NCI-H2171 (cell line): Measurements from ENCODE around the gene PDIK1L.

Experiments used
- DNase-seq: peaks from one replicate; lab custom pipeline; 2025; lab: John Stamatoyannopoulos, UW

The PDIK1L gene

GRCh38 chr1:26155370-26156284 is 44.0 kb downstream of the PDIK1L start:
- DNase-seq = no peak

DNA sequence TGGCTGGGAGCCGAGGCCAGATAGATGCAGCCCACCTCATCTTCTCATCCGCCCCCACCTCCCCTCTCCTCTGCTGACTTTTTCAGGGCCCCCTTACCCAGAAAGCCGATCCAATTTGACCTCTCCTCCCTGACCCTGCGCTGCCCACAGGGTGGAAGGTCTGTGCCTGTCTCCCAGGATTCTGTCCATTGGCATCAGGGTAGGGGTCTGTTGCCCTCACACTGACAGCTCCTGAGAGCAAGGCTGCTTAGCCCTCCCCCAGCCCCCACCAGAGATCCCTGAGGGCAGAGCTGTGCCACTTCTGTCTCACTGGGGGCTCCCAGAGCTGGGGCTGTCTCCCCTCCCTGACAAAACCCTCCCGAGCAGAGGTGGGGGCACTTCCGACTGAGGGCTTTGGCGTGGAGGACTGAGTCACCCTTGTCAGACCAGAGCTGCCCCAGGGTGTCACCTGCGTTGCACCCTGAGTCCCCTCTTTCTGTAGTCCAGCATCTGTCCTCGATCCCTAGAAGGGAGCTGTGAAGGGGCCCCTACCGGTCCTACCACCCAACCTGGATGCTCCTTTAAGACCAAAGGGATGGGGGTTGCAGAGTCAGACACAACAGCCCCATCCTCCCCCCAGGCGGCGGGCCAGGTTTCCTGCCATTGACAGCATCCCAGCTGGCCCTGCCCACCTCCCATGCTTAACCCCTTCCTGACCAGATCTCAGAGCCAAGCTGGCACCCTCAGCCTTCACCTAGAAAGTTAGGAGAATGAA is 44.8 kb downstream of the PDIK1L start:
- peak; percentile 9 for DNase-seq

DNA sequence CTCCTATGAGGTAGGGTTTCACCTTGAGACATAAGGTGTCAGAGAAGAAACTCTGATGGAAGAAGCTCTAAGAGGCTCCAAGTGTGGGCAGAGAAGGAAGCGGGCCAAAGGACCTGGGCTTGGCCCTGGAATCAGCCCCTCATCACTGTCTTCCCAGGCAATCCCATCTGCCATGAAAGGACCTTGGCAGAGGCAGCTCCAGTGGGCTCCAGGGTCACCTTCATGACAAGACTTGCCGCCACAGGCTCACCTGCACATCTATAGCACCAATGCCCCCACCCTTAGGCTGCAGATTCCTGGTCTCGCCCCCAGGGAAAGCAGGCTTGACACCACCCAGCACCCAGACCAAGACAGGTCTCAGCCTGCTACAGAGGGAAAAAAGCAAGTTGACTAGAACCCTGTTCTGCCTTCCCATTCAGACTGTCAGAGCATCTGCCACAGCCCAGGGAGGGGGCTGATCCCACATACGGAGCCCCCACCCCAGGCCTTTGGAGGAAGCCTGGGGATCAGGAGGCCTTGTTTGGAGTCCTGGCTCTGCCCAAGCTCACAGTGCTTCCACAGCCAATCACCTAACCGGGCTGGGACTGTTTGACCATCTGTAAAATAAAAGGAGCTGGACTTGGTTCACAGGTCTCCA is 46.8 kb downstream of the PDIK1L start:
- DNase-seq = no peak

- no peak for DNase-seq
Observed at GRCh38 chr1:26158908-26159742, 47.5 kb downstream of the PDIK1L start, which contains the start of gene FAM110D. Gene FAM110D, plus strand, starts transcription at chr1:26159079. Its CDS starts 2,213 bp downstream, at chr1:26161292.

DNA sequence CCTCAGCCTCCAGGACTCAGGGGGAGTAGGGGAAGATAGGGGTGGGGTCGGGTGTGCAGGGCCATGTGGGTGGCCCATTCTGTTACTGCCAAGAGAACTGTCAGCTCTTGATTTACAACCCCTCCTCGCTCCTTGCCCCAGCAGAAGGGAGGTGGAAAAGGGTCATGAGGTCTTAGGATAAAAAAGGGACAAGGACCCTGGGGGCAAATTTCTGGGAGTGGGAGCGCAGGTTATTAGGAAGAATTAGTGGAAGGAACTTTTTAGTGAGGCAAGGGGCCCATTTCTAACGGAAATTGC is 48.1 kb downstream of the PDIK1L start:
- no peak for DNase-seq

DNA sequence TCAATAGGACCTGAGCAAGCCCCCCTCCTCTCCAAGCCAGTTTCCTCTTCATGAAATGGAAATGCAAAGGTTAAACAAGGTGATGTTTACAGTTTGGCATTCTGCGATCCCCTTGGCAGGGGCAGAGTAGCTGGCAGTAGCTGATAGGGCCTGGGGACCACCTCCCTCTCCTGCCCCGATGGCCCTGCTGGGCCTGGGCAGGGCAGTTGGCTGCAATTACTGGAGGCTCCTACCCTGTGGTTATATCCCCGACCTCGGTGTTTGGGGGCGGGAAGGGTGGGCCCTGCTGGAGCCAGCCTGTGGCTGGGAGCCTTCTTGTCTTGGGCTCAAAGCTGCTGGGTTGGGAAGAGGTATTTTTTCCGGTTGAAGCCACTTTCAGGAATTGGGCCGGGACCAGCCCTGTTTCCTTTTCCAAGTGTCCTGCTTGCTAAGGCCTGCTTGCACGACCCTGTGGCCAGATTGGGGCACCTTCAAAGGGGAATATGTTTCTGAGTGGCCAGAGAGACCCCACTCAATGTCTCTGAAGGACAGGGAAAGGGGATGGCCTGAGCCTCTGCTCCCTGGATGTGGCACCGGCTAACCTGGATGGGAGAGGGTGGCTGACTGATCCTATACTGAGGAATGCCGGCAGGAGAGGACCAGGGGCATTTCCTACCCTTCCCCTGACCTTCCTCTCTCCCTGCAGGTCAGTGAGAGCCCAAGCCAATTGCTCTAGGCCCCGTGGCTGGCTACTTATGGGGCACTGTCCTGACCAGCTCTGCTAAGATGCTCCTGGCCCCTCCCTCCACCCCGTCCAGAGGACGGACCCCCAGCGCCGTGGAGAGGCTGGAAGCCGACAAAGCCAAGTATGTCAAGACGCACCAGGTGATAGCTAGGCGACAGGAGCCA is 49.1 kb downstream of the PDIK1L start:
- no peak for DNase-seq

DNA sequence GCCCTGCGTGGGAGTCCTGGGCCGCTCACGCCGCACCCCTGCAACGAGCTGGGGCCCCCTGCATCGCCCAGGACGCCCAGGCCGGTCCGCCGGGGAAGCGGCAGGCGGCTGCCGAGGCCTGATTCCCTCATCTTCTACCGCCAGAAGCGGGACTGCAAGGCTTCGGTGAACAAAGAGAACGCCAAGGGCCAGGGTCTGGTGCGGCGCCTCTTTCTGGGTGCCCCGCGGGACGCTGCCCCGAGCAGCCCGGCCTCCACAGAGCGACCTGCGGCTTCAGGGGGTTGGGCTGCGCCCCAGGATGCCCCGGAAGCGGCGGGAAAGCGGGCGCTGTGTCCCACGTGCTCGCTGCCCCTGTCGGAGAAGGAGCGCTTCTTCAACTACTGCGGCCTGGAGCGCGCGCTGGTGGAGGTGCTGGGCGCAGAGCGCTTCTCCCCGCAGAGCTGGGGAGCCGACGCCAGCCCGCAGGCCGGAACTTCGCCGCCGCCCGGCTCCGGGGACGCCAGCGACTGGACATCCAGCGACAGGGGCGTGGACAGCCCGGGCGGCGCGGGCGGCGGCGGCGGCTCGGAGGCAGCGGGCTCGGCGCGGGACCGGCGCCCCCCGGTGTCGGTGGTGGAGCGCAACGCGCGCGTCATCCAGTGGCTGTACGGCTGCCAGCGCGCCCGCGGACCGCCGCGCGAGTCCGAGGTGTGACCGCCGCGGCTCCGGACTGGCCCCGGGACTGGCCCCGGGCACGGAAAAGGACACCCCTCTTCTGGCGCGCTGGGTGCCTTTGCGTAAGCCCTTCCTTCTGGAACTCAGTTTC is 50.0 kb downstream of the PDIK1L start:
- DNase-seq = no peak

GRCh38 chr1:26162220-26162709 is 50.6 kb downstream of the PDIK1L start:
- no peak for DNase-seq

DNA sequence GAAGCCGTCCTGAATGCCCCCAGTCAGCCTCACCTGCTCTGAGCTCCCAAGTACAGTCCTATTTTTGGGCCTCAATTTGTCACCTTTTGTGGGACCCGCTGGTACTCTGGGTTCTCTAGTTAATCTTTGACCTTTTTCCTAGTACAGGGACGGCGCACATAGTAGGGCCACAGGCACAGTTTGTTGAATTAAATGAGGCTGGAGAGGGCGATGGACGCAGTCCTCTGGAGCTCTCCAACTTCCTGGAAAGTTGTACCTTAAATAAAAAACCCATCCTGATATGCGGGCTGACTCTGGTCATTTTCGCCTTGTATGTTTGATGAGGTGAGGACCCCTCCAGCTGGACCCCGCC is 52.0 kb downstream of the PDIK1L start:
- no peak for DNase-seq

GRCh38 chr1:26164036-26164860 is 52.6 kb downstream of the PDIK1L start:
- peak; percentile 29 for DNase-seq

GRCh38 chr1:26164861-26165842 is 53.5 kb downstream of the PDIK1L start:
- peak; percentile 3 for DNase-seq

DNA sequence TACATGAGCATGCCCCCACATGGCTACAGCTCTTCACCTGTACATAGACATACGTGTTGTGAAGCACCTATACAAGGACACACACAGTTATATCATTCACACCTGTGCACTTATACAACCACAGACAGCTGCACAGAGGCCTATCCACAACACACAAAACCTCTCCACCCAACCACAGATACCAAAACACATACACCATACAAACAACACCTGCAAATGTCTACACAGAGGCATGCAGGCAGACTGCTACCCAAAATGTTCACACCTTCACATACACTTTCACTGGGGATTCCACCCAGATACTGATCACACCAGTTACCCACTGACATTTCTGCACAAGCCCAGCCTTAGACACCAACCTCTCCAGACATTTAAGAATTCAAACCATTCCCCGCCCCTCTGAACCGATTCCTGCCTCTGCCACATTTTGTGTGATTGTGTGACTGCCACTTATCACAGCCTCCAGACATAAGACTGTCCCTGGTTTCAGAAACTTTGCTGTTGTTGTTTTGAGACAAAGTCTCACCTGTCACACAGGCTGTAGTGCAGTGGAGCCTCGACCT is 55.2 kb downstream of the PDIK1L start:
- DNase-seq = no peak

GRCh38 chr1:26168410-26169197 is 57.0 kb downstream of the PDIK1L start, which contains the start of gene C1orf232:
Gene C1orf232, minus strand, starts transcription at chr1:26168963. Its CDS starts 464 bp downstream, at chr1:26168499.
- DNase-seq = peak; percentile 66

- DNase-seq = no peak
Observed at GRCh38 chr1:26169198-26169554, 57.6 kb downstream of the PDIK1L start.

DNA sequence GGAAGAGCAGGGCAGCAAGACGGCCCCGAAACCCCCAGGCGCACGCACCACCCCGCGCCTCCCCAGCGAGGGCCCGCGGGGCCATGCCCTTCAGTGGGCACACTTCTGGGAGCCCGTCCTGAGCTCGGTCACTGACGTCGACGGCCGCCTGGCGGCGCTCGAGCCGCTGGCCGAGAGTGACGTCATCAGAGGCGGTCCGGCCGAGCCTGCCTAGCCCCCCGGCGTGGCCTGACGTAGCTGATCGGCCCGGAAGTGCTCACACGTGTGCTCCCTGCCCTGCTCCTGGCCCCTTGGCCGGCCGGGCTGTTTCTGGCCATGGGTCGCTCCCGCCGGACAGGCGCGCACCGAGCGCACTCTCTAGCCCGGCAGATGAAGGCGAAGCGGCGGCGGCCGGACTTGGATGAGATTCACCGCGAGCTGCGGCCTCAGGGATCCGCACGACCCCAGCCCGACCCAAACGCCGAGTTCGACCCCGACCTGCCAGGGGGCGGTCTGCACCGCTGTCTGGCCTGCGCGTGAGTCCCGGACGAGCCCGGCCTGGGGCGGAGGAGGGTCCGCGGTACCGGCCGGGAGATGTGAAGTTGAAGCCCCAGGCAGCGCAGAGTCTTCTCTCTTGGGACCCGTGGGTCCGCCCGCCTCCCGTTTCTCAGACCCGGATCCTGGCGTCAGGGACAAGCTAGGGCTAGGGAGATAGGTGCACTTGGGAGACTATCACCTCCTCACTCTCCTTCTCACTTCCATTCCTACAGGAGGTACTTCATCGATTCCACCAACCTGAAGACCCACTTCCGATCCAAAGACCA is 58.2 kb downstream of the PDIK1L start, which contains the start of gene ZNF593:
Gene ZNF593 (plus strand): TSS at position 240 of the 803 bp plus-strand sequence. CDS start 76 bp downstream, at position 316.
- DNase-seq = peak; percentile 78

DNA sequence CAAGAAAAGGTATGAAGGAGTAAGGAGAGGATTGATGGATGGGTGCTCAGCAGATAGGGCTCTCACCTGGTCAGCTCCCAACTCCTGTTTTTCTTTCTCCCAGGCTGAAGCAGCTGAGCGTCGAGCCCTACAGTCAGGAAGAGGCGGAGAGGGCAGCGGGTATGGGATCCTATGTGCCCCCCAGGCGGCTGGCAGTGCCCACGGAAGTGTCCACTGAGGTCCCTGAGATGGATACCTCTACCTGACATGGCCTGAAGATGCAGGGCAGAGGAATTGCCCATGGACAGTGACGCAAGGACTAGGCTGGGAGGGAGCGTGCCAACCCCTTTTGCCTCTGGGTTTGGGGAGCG is 58.8 kb downstream of the PDIK1L start:
- no peak for DNase-seq
